ENCODE data around the gene LCOR.

- TF ChIP-seq CTCF (IDR thresholded peaks at IDR 0.05; ENCODE audit: poor library complexity) (no peak), EZH2 (IDR thresholded peaks at IDR 0.05; ENCODE audit: borderline replicate concordance) (no peak)
Measured at GRCh38 chr10:96912405-96912804, 80.3 kb downstream of the LCOR start.
